ENCODE data around the gene SGMS2.

The SGMS2 gene

DNA sequence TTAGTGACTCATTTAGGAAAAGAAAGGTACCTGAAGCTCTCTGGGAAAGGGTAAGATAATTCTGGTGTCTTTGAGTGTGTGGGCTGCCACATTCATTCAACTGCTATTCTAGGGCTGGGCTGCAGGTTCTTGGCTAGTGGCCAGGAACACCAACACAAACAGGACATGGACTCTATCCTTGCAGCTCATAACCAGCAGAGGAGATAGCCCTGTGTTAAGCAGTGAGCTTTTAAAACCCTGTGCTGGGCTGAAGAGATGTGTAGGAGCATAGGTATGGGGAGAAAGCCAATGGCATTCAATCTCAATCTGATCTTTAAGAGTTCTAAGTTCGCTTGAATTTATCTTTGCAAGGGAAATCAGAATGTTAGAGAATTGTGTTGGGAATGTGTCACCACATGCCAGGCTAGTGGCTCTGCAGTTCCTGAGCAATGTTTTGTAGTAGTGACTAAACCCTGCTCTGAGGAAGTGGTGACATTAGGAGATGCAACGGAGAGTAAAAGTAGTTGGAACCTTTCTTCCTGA, 39.2 kb downstream of the SGMS2 start:
- DNase-seq (ENCODE audit: low spot score) = no peak
- TF ChIP-seq, protein P1, sequence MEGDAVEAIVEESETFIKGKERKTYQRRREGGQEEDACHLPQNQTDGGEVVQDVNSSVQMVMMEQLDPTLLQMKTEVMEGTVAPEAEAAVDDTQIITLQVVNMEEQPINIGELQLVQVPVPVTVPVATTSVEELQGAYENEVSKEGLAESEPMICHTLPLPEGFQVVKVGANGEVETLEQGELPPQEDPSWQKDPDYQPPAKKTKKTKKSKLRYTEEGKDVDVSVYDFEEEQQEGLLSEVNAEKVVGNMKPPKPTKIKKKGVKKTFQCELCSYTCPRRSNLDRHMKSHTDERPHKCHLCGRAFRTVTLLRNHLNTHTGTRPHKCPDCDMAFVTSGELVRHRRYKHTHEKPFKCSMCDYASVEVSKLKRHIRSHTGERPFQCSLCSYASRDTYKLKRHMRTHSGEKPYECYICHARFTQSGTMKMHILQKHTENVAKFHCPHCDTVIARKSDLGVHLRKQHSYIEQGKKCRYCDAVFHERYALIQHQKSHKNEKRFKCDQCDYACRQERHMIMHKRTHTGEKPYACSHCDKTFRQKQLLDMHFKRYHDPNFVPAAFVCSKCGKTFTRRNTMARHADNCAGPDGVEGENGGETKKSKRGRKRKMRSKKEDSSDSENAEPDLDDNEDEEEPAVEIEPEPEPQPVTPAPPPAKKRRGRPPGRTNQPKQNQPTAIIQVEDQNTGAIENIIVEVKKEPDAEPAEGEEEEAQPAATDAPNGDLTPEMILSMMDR (IDR thresholded peaks at IDR 0.05; ENCODE audit: extremely low read depth, missing control alignments) = no peak

DNA sequence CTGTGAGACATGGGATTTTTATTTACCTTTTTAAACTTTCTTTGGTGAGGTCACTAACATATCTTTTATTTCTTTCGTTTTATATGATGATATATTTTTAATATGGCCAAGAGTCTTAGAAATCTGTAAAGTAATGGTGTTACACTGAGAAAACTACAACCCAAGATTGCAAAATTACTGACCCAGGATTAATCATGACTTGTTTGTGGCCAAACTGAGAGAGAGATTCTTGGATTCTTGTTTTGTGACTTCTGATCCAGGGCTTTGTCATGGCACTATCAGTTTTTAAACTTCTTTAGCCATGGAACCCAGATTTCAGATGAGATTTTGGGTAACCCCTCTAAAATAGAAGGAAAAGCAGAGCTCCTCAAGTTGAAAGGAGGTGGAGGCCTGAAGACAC, 42.0 kb downstream of the SGMS2 start:
- DNase-seq (ENCODE audit: low spot score) = no peak
- TF ChIP-seq, protein P1 (IDR thresholded peaks at IDR 0.05; ENCODE audit: extremely low read depth, missing control alignments) = no peak

DNA sequence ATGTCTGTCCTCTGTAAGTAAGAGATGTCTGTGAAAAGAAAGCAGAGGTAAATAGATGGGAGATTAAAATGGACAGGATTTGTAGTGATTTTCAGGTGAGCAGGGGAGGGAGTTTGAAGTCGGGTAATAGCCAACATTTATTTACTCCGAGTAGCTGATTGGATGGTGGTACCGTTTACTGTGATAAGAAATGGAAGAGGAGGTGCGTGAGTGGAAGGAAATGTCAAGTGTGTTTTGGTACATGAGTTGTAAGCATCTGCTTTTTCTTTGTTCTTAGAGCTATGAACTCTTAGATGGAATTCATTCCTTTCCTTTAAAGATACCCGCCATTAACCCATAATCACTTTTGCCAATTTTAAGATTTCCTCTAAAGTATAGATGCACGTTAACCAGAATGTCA, 45.5 kb downstream of the SGMS2 start:
- TF ChIP-seq, protein P1 (IDR thresholded peaks at IDR 0.05; ENCODE audit: extremely low read depth, missing control alignments) = no peak
- DNase-seq (ENCODE audit: low spot score) = no peak

DNA sequence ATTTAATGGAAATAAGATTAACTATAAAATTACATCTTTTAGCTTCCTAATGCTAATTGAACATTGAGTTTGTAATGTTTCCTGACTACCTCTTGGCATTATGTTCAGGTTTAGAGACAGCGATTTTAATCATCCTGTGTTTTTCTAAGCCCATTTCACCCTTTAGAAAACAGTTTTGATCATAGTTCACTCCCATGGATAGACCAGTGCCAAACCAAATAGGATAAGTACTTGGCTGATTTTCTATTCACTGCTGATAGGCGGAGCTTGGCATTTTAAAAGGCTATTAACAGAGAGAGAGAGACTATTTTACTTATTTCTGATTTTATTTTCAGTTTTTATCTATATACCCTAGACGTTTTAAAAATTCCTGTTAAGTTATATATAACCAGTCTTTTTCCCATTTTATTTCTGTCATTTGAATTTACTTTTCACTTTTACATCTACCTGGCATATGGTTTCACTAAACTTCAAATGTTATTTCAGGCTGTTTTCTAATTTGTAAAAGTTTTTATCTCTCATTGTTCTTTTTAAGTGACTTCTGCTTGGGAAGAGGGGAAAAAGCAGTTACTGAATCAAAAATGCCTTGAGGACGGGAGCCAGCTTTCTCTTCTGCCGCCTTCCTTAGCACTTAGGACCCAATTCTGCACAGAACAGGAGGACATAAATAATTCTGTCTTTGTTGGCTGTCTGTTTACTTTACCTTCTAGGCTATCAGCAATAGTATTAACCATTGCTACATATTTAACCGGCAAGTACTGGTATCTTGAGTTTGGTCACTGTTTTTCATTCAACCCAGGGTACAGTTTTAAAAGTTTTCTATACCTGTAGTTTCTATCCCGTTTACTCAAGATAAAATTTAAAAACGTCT, 46.4 kb downstream of the SGMS2 start:
- DNase-seq (ENCODE audit: low spot score) = no peak
- TF ChIP-seq, protein P1 (IDR thresholded peaks at IDR 0.05; ENCODE audit: extremely low read depth, missing control alignments) = no peak

DNA sequence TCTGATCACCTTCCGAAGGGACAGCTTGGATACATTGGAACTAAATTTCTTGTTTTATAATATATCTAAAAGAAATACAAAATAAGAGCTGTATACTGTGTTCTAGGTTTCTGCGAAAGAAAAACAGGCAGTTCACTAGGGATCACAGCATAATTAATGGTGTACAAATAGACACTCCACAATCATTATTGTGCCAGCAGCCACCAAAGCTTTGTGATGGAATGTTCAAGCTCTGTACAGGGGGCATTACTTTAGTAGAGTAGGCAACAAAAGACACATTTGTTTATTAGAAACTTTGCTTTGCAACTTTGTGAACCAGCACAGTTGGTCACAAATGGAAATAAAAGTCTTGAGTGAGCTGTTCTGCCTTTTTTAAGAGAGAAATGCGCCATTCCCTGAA, 49.3 kb downstream of the SGMS2 start:
- TF ChIP-seq, protein P1 (IDR thresholded peaks at IDR 0.05; ENCODE audit: extremely low read depth, missing control alignments) = no peak
- no peak for DNase-seq (ENCODE audit: low spot score)

DNA sequence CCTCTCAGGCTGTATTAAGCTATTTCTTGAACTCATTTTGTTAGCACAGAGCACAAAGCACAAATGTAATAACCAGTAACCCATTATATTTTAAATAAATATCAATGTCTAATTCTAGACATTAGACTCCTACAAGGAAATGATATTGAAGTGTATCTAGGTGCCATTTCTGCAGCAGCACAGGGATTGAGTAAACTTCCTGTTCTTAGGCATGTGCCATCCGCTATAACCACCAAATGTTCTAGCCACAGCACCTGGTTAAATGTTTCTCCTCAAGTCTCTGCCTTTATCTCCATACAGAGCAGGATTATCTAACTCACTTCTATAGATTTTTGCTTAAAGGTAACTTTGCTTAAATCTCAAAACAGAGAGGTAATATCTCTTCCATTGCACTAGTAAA, 51.4 kb downstream of the SGMS2 start:
- DNase-seq (ENCODE audit: low spot score) = no peak
- TF ChIP-seq, protein P1 (IDR thresholded peaks at IDR 0.05; ENCODE audit: extremely low read depth, missing control alignments) = no peak

DNA sequence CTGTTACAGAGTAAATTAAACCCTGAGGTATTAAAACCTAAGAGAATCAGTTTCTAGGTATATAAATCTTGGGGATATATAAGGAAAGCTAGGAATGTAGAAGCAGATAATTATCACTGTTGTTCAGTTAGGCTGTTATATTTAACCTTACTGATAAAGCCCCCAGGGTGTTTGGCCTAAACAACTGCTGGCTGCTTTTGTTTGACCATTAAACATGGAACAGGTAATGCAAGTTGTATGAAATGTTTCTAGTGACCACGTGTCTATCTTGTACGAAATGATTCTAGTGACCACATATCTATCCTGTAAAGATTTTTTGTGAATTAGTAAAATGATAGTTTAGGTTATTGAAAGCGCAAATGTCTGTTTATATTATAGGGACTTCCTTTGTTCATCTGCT, 52.6 kb downstream of the SGMS2 start:
- TF ChIP-seq, protein P1 (IDR thresholded peaks at IDR 0.05; ENCODE audit: extremely low read depth, missing control alignments) = no peak
- no peak for DNase-seq (ENCODE audit: low spot score)
